K562 (cell line): Measurements from ENCODE around the gene GATA5. TPM values are rescaled to one million over a fixed set of nuclear protein-coding genes. Genes with fewer than 3 reads are reported as not detected.
A peak's percentile ranks its signal among the peaks of the same experiment; 100 is the strongest.

Source experiments
- ESRRA ChIP-seq: fragments of 450-650 bp; IDR thresholded peaks from 2 replicates; pipeline ENCODE4 v1.6.1; 2014; ENCODE audit warnings: low read depth, mild to moderate bottlenecking, moderate library complexity, borderline replicate concordance
- MEIS2 ChIP-seq: fragments of 450-650 bp; IDR thresholded peaks from 2 replicates; pipeline ENCODE4 v1.6.1; 2014; ENCODE audit warnings: mild to moderate bottlenecking; ENCODE audit not compliant: partially characterized antibody
- NRF1 ChIP-seq, 2 experiments: fragments of 450-650 bp; IDR thresholded peaks in 1 of 2; conservative IDR thresholded peaks in 1 of 2; 2 replicates each; pipeline ENCODE4 v1.6.1; 2014; ENCODE audit warnings: mild to moderate bottlenecking in 2 of 2
- PPARD ChIP-seq: fragments of 250-450 bp; sonication (Bioruptor Pico); IDR thresholded peaks from 2 replicates; pipeline ENCODE4 v1.8.0; 2022; ENCODE audit warnings: inconsistent platforms, mild to moderate bottlenecking, moderate library complexity
- SOX6 ChIP-seq: fragments of 450-650 bp; IDR thresholded peaks from 2 replicates; pipeline ENCODE4 v1.6.1; 2014; ENCODE audit warnings: mild to moderate bottlenecking
- SPI1 ChIP-seq: IDR thresholded peaks from 2 replicates; pipeline ENCODE4 v1.6.1; 2011; ENCODE audit warnings: low read depth, low read length, control low read depth, borderline replicate concordance
- TGIF2 ChIP-seq: sonication (generic); formaldehyde crosslinking; IDR thresholded peaks from 2 replicates; pipeline ENCODE4 v1.8.1; 2022; ENCODE audit warnings: mild to moderate bottlenecking, missing genetic modification reagents, moderate library complexity
- ZNF3 ChIP-seq: fragments of 250-450 bp; sonication (Bioruptor Pico); IDR thresholded peaks from 2 replicates; pipeline ENCODE4 v1.5.0; 2021; ENCODE audit warnings: mild to moderate bottlenecking, moderate library complexity
- ZNF584 ChIP-seq: fragments of 200-800 bp; sonication (Bioruptor generic); IDR thresholded peaks from 2 replicates; pipeline ENCODE4 v1.6.1; 2016; ENCODE audit warnings: low read depth, mild to moderate bottlenecking, missing genetic modification characterization, missing compliant biosample characterization
- ZNF707 ChIP-seq: fragments of 250-450 bp; sonication (Bioruptor Pico); conservative IDR thresholded peaks from 2 replicates; pipeline ENCODE4 v1.8.0; 2022; ENCODE audit warnings: inconsistent platforms, mild to moderate bottlenecking, moderate library complexity
- polyA plus RNA-seq, 8 experiments: library from polyadenylated mRNA; depleted of rRNA in 4 of 8; stranded (reverse) in 5 of 8; unstranded in 3 of 8; fragments of >200 nt; fragmentation: Nextera tagmentation in 2 of 8; fragmentation: Illumina TruSeq in 1 of 8; extraction: Ambion mirVana in 2 of 8; extraction: Trizol in 1 of 8; gene quantifications; 2 replicates each; pipeline versions ENCODE4 v1.2.1 to v1.2.3, GENCODE V29; 2011 to 2014; ENCODE audit warnings: inconsistent platforms in 1 of 8, missing spikeins in 1 of 8
- total RNA-seq, 7 experiments: library from RNA; depleted of rRNA in 6 of 7; stranded (reverse); fragments of >200 nt in 6 of 7; fragmentation: Illumina TruSeq in 2 of 7; extraction: Trizol in 2 of 7; gene quantifications; 2 replicates each; pipeline versions ENCODE4 v1.2.1 to v1.2.3, GENCODE V29; 2011 to 2021; ENCODE audit warnings: low replicate concordance in 1 of 7
- TF ChIP-seq, protein P1 (sequence below): sonication (generic); formaldehyde crosslinking; IDR thresholded peaks from 2 replicates; pipeline ENCODE4 v1.8.0; 2022; ENCODE audit warnings: mild to moderate bottlenecking, missing genetic modification reagents
- TF ChIP-seq, protein P2 (sequence below), 2 experiments: fragments of 450-650 bp; formaldehyde crosslinking in 1 of 2; IDR thresholded peaks; 2 replicates each; pipeline versions ENCODE4 v1.4.0 to v1.6.1; 2014 to 2020; ENCODE audit warnings: mild to moderate bottlenecking in 2 of 2, borderline replicate concordance in 1 of 2, low read depth in 1 of 2
- TF ChIP-seq, protein P3 (sequence below): fragments of 200-400 bp; formaldehyde crosslinking; IDR thresholded peaks from 2 replicates; pipeline ENCODE4 v1.6.1; 2017; ENCODE audit warnings: mild to moderate bottlenecking, low read depth, low read length, moderate library complexity

GATA5 gene
- total and polyA plus RNA-seq, 9 of the 15 experiments (the other 6 are each of a cell fraction or from before 2014, with no cell fraction given) = 0.09 to 0.57 (median 0.20) TPM; not detected in 3

DNA sequence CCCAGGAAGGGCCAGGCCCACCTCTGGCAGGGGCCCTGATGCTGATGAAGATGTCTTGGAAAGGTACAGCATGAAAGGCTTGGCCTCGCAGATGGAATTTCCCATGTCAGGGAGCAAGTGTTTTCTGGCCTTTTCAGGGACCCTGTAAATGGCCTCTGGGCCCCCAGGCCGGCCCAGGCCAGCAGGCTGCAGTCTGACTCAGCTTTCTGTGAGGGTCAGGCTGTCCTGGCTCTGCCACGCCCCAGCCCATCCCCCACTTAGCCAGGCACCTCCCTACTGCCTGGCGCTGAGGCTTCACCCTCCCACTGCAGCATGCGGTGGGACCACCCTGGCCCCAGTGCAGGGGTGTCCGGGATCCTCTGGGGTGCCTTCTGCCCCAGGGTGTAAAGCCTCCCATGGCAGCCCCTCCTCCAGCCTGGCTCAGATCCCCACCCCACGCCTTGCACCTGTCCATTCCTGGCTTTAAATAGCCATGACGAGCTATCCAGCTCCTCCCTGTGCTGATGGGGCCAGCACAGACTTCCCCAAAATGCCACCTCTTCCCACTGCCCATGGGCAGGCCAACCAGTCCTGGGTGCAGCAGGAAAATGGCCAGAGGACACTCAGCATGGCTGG is 35.6 kb upstream of the GATA5 start (continued):
- TF ChIP-seq, protein P1, sequence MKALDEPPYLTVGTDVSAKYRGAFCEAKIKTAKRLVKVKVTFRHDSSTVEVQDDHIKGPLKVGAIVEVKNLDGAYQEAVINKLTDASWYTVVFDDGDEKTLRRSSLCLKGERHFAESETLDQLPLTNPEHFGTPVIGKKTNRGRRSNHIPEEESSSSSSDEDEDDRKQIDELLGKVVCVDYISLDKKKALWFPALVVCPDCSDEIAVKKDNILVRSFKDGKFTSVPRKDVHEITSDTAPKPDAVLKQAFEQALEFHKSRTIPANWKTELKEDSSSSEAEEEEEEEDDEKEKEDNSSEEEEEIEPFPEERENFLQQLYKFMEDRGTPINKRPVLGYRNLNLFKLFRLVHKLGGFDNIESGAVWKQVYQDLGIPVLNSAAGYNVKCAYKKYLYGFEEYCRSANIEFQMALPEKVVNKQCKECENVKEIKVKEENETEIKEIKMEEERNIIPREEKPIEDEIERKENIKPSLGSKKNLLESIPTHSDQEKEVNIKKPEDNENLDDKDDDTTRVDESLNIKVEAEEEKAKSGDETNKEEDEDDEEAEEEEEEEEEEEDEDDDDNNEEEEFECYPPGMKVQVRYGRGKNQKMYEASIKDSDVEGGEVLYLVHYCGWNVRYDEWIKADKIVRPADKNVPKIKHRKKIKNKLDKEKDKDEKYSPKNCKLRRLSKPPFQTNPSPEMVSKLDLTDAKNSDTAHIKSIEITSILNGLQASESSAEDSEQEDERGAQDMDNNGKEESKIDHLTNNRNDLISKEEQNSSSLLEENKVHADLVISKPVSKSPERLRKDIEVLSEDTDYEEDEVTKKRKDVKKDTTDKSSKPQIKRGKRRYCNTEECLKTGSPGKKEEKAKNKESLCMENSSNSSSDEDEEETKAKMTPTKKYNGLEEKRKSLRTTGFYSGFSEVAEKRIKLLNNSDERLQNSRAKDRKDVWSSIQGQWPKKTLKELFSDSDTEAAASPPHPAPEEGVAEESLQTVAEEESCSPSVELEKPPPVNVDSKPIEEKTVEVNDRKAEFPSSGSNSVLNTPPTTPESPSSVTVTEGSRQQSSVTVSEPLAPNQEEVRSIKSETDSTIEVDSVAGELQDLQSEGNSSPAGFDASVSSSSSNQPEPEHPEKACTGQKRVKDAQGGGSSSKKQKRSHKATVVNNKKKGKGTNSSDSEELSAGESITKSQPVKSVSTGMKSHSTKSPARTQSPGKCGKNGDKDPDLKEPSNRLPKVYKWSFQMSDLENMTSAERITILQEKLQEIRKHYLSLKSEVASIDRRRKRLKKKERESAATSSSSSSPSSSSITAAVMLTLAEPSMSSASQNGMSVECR (CRISPR knock-in tag) = no peak
- TF ChIP-seq PPARD (CRISPR knock-in tag) (no peak), ZNF584 (CRISPR knock-in tag) (no peak), SPI1 (no peak), ZNF3 (CRISPR knock-in tag) (no peak), ZNF707 (no peak), MEIS2 (no peak), SOX6 (no peak), NRF1 (conservative IDR thresholded peaks at IDR 0.05 in 1 of 2, IDR thresholded peaks at IDR 0.05 in 1 of 2) (no peak), TGIF2 (CRISPR knock-in tag) (no peak), ESRRA (peak; percentile 20; the same call in 1 of the 2 replicates)
- TF ChIP-seq, protein P2, sequence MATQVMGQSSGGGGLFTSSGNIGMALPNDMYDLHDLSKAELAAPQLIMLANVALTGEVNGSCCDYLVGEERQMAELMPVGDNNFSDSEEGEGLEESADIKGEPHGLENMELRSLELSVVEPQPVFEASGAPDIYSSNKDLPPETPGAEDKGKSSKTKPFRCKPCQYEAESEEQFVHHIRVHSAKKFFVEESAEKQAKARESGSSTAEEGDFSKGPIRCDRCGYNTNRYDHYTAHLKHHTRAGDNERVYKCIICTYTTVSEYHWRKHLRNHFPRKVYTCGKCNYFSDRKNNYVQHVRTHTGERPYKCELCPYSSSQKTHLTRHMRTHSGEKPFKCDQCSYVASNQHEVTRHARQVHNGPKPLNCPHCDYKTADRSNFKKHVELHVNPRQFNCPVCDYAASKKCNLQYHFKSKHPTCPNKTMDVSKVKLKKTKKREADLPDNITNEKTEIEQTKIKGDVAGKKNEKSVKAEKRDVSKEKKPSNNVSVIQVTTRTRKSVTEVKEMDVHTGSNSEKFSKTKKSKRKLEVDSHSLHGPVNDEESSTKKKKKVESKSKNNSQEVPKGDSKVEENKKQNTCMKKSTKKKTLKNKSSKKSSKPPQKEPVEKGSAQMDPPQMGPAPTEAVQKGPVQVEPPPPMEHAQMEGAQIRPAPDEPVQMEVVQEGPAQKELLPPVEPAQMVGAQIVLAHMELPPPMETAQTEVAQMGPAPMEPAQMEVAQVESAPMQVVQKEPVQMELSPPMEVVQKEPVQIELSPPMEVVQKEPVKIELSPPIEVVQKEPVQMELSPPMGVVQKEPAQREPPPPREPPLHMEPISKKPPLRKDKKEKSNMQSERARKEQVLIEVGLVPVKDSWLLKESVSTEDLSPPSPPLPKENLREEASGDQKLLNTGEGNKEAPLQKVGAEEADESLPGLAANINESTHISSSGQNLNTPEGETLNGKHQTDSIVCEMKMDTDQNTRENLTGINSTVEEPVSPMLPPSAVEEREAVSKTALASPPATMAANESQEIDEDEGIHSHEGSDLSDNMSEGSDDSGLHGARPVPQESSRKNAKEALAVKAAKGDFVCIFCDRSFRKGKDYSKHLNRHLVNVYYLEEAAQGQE (IDR thresholded peaks at IDR 0.05; ENCODE audit: borderline replicate concordance) = peak; percentile 39; the same call in 1 of the 2 replicates
- TF ChIP-seq, protein P2 (CRISPR knock-in tag; IDR thresholded peaks at IDR 0.05; ENCODE audit: low read depth) = no peak
- TF ChIP-seq, protein P3, sequence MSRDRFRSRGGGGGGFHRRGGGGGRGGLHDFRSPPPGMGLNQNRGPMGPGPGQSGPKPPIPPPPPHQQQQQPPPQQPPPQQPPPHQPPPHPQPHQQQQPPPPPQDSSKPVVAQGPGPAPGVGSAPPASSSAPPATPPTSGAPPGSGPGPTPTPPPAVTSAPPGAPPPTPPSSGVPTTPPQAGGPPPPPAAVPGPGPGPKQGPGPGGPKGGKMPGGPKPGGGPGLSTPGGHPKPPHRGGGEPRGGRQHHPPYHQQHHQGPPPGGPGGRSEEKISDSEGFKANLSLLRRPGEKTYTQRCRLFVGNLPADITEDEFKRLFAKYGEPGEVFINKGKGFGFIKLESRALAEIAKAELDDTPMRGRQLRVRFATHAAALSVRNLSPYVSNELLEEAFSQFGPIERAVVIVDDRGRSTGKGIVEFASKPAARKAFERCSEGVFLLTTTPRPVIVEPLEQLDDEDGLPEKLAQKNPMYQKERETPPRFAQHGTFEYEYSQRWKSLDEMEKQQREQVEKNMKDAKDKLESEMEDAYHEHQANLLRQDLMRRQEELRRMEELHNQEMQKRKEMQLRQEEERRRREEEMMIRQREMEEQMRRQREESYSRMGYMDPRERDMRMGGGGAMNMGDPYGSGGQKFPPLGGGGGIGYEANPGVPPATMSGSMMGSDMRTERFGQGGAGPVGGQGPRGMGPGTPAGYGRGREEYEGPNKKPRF = no peak
